Suprapubic skin (tissue), 4 donors: Measurements from ENCODE around the gene AMBRA1. TPM values are rescaled to one million over a fixed set of nuclear protein-coding genes. Genes with fewer than 3 reads are reported as not detected.

Experiments used
- DNase-seq, 2 donors: peaks; one replicate each; pipeline ENCODE4 v3.0.0-alpha.2; 2019; ENCODE audit warnings: low spot score in 2 of 2
- H3K27ac ChIP-seq: fragments of 200-600 bp; sonication (generic); one replicate; pipeline ENCODE4 v1.5.1; 2019
- H3K27me3 ChIP-seq: fragments of 200-600 bp; sonication (generic); one replicate; pipeline ENCODE4 v1.5.1; 2019
- H3K36me3 ChIP-seq: fragments of 200-600 bp; sonication (generic); one replicate; pipeline ENCODE4 v1.5.1; 2019
- H3K4me1 ChIP-seq: fragments of 200-600 bp; sonication (generic); one replicate; pipeline ENCODE4 v1.5.1; 2019
- H3K4me3 ChIP-seq: fragments of 200-600 bp; sonication (generic); one replicate; pipeline ENCODE4 v1.5.1; 2019; ENCODE audit warnings: mild to moderate bottlenecking
- H3K9me3 ChIP-seq: fragments of 200-600 bp; sonication (generic); one replicate; pipeline ENCODE4 v1.5.1; 2019
- EP300 ChIP-seq: sonication (generic); formaldehyde crosslinking; IDR thresholded peaks from one replicate; pipeline ENCODE4 v1.6.1; 2017; ENCODE audit warnings: antibody characterized with exemption
- POLR2A ChIP-seq, 2 donors: fragments of 450-650 bp; IDR thresholded peaks; one replicate each; pipeline ENCODE4 v1.6.1; 2017; ENCODE audit warnings: antibody characterized with exemption in 2 of 2, mild to moderate bottlenecking in 2 of 2, moderate library complexity in 2 of 2
- POLR2AphosphoS5 ChIP-seq, 3 donors: sonication (generic); formaldehyde crosslinking; IDR thresholded peaks; one replicate each; pipeline ENCODE4 v1.6.1; 2017; ENCODE audit warnings: antibody characterized with exemption in 3 of 3
- WGBS: methylation state at CpG from one replicate; pipeline ENCODE4 v1.1.5; 2018; 5-methylcytosine and 5-hydroxymethylcytosine counted together
- total RNA-seq, 4 donors: library from RNA; depleted of rRNA; stranded (reverse); fragments of >200 nt; gene quantifications; one replicate each; pipeline ENCODE4 v1.1.0, GENCODE V29; 2016
- TF ChIP-seq, protein P1 (sequence below), 2 donors: fragments of 200-600 bp in 1 of 2; fragments of 450-650 bp in 1 of 2; sonication (generic) in 1 of 2; IDR thresholded peaks; one replicate each; pipeline ENCODE4 v1.5.1; 2016 to 2019; ENCODE audit warnings: antibody characterized with exemption in 2 of 2, mild to moderate bottlenecking in 1 of 2, moderate library complexity in 1 of 2

AMBRA1 gene
- total RNA-seq, 4 donors from 2014 or later = 38.6 to 63.2 (median 45.6) TPM

DNA sequence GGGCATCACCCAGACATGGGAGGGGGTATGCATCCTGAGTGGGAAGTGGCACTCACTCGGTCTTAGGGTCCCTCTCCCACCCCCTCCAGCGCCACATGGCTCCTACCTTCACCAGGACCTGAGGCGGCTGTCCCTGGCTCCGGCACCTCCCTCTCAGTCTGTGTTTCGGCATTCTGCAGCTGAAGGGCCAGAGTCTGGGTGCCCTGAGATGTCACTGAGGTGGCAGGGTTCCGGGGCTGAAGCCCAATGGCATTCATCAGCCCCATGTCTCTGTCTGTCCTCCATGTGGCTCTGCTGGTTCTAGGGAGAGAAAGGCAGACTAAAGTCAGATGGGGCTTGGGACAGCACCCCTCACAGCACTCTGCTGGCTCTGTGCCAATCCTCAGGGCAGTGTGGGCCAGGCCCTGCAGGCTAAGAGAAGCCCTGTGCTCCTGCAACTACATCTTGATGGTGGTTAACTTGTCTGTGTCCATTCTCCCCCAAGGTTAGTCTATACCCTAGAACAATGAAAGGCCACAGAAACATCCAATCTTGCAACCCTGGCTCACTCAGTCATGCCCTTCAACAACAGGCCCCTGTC, 185.3 kb downstream of the AMBRA1 start:
- no peak overlapping the region for H3K4me3 ChIP-seq
- no peak overlapping the region for H3K27ac ChIP-seq
- no peaks in the 10 kb centered on the region for H3K27me3 ChIP-seq
- 100% methylated on average over 1 of the region's 6 CpGs for WGBS
- DNase-seq = no peak
- peaks cover 78% of the 10 kb centered on the region for H3K36me3 ChIP-seq
- no peaks in the 10 kb centered on the region for H3K4me1 ChIP-seq
- no peaks in the 10 kb centered on the region for H3K9me3 ChIP-seq
- TF ChIP-seq POLR2A (IDR thresholded peaks at IDR 0.05) (no peak), EP300 (no peak), POLR2AphosphoS5 (IDR thresholded peaks at IDR 0.05) (no peak)

DNA sequence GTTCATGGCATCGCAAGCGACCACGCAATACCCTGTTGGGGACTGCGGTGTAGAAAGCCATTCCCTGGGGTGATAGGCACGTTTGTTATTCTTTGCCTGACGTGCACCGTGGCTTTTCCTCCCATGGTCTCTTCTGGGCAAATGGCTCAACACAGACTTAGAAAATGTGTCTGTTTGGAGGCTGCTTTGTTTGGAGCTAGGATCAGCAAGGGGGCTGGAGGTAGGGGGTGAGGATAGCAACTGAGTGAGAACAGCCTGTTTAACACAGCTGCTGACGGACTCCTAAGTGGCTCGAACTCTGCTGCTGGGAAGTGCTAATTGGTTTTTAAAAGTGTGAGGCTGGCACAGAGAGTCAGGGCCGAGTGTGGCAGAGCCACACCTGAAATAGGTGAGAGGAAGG, 186.2 kb downstream of the AMBRA1 start:
- Histone ChIP-seq H3K27me3 (no peaks in the 10 kb centered on the region), H3K36me3 (peaks cover 75% of the 10 kb centered on the region)
- 88% methylated on average over 10 of the region's 10 CpGs for WGBS

DNA sequence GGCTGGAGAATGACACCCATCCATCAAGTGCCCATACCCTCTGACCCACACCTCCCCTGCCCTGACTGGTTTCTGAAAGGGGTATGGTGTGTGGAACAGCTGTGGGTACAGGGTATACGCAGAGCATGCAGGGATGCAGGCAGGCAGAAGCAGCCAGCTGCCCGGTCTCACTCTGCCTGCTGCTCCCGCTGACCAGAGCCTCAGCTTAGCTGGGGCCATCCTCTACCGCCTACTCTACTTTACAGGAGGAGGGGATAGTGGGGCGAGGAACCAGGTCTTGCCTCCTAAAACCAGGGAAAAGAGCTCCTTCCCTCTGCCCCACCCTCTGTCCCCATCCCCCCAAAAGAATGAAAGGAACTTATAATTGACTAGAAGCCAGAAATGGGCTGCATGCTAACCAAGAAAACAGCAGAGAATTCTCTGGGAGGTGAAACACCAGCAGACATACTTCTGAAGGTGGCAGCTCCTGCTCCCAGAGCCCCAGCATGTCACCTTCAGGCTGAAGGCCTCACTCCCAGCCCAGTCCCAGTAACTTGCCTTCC, 189.3 kb downstream of the AMBRA1 start:
- no peaks in the 10 kb centered on the region for H3K27me3 ChIP-seq
- DNase-seq = no peak
- H3K4me1 ChIP-seq = no peaks in the 10 kb centered on the region
- no peak overlapping the region for H3K4me3 ChIP-seq
- H3K27ac ChIP-seq = no peak overlapping the region
- H3K9me3 ChIP-seq = no peaks in the 10 kb centered on the region
- TF ChIP-seq EP300 = no peak
- no peak for TF ChIP-seq POLR2AphosphoS5 (IDR thresholded peaks at IDR 0.05)
- peaks cover 67% of the 10 kb centered on the region for H3K36me3 ChIP-seq
- WGBS = 91% methylated on average over 5 of the region's 5 CpGs

More for the DNA sequence above, 186.2 kb downstream of the AMBRA1 start:
- Histone ChIP-seq H3K4me1 (no peaks in the 10 kb centered on the region), H3K27ac (no peak overlapping the region), H3K9me3 (no peaks in the 10 kb centered on the region), H3K4me3 (no peak overlapping the region)
- no peak for DNase-seq
- TF ChIP-seq, protein P1, sequence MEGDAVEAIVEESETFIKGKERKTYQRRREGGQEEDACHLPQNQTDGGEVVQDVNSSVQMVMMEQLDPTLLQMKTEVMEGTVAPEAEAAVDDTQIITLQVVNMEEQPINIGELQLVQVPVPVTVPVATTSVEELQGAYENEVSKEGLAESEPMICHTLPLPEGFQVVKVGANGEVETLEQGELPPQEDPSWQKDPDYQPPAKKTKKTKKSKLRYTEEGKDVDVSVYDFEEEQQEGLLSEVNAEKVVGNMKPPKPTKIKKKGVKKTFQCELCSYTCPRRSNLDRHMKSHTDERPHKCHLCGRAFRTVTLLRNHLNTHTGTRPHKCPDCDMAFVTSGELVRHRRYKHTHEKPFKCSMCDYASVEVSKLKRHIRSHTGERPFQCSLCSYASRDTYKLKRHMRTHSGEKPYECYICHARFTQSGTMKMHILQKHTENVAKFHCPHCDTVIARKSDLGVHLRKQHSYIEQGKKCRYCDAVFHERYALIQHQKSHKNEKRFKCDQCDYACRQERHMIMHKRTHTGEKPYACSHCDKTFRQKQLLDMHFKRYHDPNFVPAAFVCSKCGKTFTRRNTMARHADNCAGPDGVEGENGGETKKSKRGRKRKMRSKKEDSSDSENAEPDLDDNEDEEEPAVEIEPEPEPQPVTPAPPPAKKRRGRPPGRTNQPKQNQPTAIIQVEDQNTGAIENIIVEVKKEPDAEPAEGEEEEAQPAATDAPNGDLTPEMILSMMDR (IDR thresholded peaks at IDR 0.05) = no peak
- TF ChIP-seq POLR2AphosphoS5 (IDR thresholded peaks at IDR 0.05) = no peak

DNA sequence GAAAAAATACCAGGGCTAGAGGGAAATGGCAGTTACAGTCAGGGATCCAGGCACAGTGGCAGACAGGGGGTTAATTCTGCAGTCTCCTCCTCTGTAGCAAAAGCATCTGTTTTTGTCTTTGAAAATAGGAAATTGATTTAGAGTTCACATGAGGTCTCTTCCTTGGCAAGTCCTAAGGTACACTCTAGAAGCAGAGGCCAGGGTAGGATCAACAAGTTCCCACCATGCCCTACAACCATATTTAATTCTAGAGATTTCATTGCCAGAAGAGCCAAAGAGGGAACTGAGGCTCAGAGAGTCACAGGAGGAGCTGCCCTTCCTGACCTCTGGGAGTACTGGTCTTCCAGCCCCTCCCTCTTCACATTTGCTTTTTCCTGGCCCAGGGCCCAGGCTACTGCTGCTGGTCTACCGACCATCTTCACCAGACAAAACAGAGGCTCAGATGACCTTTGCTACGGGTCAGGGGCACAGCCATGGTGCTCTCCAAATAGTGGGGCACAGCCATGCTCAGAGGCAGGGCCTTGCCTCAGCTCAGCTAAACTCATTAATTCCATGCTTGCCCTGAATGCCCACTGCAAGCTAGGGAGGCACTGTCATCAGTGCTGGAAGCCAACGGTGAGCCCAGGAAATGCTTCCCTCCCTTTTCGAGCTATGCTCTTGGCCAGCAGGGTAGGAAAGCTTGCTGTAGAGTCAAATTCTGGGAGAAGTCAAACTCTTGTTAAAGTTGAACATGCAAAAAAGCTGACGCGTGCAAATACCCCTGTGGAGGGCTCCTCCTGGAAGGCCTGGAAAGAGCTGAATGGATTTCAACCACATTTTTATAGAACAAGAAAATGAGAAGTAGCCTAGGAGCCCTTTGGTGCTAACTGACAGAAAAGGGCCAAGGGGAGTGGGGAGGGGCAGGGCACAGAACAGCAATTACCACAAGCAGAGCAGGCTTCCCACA, 190.6 kb downstream of the AMBRA1 start:
- Histone ChIP-seq H3K27ac (no peak overlapping the region), H3K9me3 (no peaks in the 10 kb centered on the region), H3K36me3 (peaks cover 64% of the 10 kb centered on the region), H3K4me1 (no peaks in the 10 kb centered on the region), H3K27me3 (no peaks in the 10 kb centered on the region), H3K4me3 (no peak overlapping the region)
- TF ChIP-seq POLR2A (IDR thresholded peaks at IDR 0.05) (no peak), POLR2AphosphoS5 (IDR thresholded peaks at IDR 0.05) (no peak), EP300 (no peak)
- TF ChIP-seq, protein P1 (IDR thresholded peaks at IDR 0.05) = no peak
- WGBS = 75% methylated on average over 4 of the region's 6 CpGs
- no peak for DNase-seq

DNA sequence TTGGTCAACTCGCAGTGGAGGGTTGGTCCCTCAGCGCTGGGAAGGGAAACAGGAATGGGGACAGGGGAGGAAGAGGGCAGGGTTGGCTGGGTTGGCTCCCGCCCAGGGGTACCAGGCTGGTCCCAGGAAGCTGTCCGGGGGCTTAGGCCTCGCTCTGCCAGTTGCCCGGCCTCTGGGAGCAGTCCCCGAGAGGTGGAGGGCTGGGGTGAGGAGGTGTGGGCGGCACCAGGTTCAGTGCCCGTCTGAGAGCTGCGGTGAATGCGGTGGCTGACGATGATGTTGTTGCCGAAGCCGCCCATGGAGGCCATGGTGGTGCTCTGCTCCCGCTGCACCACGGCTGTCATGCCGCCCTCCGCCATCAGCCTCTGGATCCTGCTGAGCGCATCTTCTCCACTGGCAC, 196.3 kb downstream of the AMBRA1 start:
- H3K9me3 ChIP-seq = no peaks in the 10 kb centered on the region
- TF ChIP-seq, protein P1 (IDR thresholded peaks at IDR 0.05) = no peak
- H3K4me3 ChIP-seq = no peak overlapping the region
- no peak for DNase-seq
- H3K4me1 ChIP-seq = peaks cover 7% of the 10 kb centered on the region
- WGBS = 93% methylated on average over 17 of the region's 19 CpGs
- no peak overlapping the region for H3K27ac ChIP-seq
- peaks cover 41% of the 10 kb centered on the region for H3K36me3 ChIP-seq
- peaks cover under 1% of the 10 kb centered on the region for H3K27me3 ChIP-seq

DNA sequence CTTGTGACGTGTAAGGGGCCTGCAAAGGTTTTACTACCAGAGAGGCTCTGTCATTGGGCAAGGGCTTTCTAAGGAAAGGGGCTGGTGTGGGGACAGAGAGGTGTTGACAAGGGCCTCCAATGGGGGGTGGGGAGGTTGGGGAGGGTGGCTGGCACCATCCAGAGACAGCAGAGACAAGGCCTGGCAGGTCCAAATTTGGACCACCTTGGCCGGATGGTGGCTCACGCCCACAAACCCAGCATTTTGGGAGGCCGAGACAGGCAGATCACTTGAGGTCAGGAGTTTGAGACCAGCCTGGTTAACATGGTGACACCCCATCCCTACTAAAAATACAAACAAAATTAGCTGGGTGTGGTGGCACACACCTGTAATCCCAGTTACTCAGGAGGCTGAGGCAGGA, 200.1 kb downstream of the AMBRA1 start:
- H3K9me3 ChIP-seq = no peaks in the 10 kb centered on the region
- peaks cover 43% of the 10 kb centered on the region for H3K4me1 ChIP-seq
- H3K36me3 ChIP-seq = peaks cover 25% of the 10 kb centered on the region
- TF ChIP-seq POLR2AphosphoS5 (IDR thresholded peaks at IDR 0.05) (no peak), POLR2A (IDR thresholded peaks at IDR 0.05) (no peak), EP300 (no peak)
- TF ChIP-seq, protein P1 (IDR thresholded peaks at IDR 0.05) = no peak
- no peak overlapping the region for H3K4me3 ChIP-seq
- peaks cover 38% of the 10 kb centered on the region for H3K27me3 ChIP-seq
- 80% methylated on average over 4 of the region's 4 CpGs for WGBS
- no peak overlapping the region for H3K27ac ChIP-seq
- no peak for DNase-seq
